Ureter (tissue), 1 donor: ENCODE measurements around the gene CST9. TPM values are rescaled to one million over a fixed set of nuclear protein-coding genes. Genes with fewer than 3 reads are reported as not detected.
"Not testable (repeated sequence)": the region's sequence is repeated elsewhere in the genome, so short reads cannot be mapped to it uniquely, and the experiment has no call there.

Experiments
- DNase-seq: peaks from one replicate; pipeline ENCODE4 v3.0.0-alpha.2; 2020; ENCODE audit warnings: low spot score
- total RNA-seq: library from RNA; stranded (reverse); gene quantifications from one replicate; pipeline ENCODE4 v1.2.4, GENCODE V29; 2023
- donor health status: DM: yes; HTN: yes; CAD: no.

The CST9 gene
- total RNA-seq, 1 donor from 2014 or later: not detected

DNA sequence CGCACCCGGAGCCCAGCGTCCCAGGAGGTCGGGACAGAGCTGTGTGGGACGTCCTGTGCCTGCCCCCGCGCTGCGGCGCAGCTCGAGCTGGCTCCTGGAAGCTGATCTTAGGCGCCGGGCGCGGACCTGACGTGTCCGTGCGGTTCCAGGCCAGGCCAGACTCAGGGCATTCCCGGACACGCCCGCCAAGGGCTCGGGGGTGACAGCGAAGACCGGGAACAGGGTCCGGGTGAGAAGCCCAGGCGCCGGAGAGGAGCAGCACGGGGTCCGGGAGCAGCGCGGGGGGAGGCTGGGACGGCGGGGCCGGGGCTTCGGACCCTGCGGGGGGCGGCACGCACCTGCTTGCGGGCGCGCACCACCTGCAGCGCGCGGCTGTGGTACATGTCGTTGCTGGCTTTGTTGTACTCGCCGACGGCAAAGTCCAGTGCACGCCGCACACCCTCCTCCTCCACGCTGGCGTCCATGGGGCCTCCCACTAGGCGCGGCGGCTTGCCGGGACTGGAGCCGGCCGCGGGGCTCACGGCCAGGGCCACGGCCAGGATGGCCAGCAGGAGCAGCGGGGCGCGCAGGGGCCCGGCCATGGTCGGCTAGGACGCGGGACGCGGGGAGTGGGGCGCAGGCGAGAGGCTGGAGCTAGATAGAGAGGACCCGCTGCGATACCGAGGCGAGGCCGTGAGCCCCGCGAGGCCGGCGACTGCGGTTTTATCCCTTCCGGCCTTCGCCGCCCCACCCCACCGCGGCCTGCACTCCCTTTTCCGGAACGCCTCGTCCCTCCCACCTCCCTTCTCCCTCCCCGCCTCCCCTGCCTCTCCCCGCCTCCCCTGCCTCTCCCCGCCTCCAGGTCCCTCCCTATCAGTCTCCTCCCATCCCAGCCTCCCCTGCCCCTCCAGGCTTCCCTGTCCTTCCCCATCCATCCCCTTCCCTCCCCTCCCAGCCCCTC is 31.8 kb upstream of the CST9 start, which contains the start of gene CST3:
Gene CST3 (minus strand): TSS at position 674 of the 940 bp plus-strand sequence. CDS start 93 bp downstream, at position 581.
- peak; percentile 93 for DNase-seq

DNA sequence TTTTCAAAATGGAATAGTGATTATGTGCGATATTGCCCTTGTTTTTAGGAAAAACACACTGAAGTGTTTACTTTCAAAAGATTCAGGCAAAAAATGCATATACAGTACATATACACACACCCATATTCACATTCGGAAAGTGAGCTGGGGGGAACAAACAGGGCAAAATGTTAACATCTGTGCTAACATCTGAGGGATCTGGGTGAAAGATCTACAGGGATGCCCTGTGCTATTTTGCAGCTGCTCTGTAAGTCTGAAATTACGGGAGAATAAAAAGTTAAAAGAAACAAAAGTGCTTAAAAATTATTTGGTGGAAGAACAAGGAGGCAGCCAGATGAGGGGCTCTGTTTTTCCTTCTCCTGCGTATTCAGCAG is 31.2 kb upstream of the CST9 start:
- no peak for DNase-seq

GRCh38 chr20:23636182-23636907 is 30.6 kb upstream of the CST9 start:
- no peak for DNase-seq

DNA sequence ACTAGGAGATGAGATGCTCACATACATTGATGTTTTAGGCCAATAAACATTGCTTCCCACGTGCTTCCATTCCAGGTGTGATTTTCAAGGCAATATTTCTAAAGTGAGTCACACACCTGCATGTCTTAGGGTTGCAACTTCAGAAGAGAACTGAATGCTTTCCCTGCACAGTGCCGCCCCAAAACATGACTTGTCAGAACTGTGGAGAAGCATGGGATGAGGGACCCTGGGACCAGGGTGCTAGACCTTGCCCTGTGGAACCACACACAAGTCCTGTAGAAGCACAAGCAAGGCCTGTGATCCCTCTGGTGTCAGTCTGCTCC is 30.0 kb upstream of the CST9 start:
- DNase-seq: not testable (repeated sequence)

DNA sequence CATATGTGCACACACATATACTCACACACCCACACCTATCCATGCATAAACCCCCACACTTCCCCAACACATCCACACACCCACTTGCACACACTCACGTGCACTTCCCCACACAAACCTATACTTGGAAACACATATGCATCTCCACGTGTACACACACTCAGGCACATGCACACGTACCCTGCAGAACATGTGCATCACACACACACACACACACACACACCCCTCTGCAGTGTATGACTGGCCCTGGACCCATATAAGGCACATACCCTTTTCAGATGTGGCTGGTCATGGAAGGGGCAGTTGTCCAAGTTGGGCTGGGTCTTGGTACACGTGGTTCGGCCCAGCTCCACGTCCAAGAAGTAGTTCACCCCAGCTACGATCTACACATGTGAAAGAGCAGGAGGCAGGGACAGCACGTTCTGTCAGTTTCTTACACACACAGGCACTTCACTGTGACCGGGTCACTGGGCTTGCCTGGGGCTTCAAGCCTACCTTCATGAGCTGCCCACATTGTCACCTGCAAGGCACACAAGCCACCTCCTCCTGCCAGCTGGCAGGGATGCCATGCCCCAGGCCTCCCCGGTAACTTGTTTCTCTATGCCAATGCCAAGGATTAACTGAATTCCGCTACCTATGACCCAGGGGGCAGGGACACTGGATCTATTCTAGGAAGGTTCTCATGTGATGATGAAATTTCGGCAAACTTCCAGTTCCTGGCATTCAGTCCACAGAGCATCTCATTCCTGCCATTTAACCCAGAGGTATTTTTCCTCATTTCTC is 29.5 kb upstream of the CST9 start:
- DNase-seq: no peak

DNA sequence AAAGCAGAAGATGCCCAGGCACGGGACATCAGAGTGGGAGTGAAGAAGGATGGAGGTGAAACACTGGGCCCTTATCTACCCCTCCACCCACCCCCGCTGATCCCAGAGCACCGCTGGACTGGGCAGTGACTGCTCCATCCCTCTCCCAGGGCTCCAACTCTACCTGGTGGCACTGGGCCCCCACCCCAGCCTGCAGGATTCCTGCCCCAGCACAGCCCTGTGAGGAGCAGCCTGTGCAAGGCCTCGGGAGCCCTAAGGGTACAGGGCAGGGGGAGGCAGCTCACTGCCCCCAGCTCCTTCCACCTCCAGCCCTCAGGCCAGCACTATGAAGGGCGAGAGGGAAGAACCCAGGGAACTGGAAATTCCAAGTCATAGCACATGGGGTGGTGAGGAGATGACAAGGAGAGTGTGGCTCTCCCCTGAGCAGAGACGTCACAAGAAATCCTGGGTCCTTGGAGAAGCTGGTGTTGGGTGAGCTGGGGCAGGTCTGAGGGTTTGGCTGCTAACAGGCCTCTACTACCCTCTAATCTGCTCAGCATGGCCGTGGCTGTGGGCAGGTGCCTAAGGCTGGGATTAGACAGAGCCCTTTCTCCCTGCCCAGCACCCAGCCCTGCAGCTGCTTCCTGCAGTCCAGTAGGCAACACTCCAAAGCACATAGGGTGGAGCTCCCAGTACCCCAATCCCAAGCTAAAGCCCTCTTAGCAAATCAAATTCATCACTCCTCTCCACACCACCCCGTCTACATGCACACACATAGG is 28.5 kb upstream of the CST9 start:
- DNase-seq: no peak

DNA sequence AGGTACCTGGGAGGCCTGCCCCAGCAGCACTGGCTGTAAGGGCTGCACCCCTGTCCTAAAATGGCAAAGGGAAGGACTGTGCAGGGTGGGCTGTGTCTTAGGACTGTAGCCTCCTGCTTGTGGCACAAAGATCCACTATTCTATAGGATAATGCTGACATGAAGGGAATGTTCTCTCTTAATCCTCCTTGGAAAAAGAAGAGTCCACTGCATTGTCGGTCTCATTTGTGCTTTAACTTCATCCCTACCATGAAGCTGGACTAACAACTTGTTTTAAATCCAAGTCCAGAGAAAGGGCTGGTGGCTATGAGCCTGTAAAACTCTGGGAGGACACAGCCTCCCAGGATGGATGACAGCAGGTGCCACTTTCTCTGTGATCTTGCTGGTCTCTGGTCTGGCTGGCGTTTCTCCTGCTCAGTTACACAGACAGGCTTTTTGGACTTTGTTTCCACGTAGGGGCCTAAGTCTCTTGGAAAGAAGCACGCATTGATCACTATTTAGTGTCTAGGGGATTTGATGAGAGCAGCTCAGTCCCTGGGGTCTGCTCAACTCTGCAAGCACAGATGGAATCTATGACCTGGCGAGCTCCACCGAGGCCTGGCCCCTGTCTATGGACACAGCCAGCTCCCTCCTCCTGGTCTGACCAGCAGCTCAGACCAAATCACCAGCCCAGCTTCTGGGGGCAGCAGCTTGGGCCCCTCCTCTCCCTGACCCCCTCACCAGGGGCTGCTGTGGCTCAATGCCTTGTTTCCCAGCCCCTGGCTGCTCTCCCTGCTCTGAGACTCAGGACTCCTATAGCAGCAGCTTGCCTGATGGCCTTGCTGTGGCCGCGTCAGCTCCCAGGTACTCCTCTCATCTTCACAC is 27.2 kb upstream of the CST9 start:
- no peak for DNase-seq

- DNase-seq: no peak
Measured at GRCh38 chr20:23631981-23632710, 26.4 kb upstream of the CST9 start.

DNA sequence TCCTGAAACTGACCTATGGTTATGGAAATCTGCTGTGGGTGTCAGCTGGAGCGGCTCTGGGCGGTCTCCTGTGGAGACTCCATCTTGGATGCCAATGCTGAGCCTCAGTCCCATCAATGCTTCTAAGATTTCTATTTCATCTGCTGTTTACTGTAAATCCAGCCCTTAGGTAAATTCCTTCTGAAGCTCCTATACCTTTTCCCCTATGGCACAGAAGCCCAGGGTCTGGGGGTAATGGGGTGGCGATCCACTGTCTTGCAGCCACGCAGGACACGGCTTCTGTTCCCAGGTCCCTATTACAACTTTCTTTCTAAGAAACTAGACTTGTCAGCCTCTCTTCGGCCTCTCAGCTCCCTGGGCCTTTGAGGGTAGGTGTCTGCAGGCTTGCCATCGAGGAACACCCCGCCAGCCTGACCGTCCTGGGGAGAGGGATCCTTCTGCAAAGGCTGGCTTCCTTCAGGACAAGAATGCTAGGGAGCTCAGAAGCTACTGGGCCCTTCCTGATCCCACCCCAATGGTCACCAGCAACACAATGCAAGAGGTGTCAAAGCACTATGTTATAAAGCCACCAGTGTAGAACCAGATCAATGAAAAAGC is 25.6 kb upstream of the CST9 start:
- no peak for DNase-seq

DNA sequence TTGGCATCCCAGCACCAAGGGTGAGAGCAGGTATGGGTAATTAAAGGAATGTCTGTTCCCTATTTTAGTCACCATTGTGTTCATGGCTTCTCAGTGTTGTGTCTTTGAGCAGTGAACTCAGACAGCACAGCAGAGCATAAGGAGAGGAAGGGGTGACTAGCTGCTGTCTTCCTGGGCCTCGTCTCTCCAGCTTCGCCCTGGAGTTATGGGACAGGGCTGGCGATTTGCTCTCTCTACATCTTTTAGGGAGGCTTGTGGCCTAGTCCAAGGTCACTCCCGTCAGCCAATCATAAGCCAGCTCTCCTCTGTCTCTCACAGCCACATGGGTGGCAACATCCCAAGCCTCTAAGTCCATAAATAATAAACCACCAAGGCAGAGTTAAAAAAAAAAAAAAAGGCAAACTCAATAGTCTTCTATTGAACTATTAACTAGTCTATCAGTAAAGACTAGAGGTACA is 24.7 kb upstream of the CST9 start:
- DNase-seq: no peak

DNA sequence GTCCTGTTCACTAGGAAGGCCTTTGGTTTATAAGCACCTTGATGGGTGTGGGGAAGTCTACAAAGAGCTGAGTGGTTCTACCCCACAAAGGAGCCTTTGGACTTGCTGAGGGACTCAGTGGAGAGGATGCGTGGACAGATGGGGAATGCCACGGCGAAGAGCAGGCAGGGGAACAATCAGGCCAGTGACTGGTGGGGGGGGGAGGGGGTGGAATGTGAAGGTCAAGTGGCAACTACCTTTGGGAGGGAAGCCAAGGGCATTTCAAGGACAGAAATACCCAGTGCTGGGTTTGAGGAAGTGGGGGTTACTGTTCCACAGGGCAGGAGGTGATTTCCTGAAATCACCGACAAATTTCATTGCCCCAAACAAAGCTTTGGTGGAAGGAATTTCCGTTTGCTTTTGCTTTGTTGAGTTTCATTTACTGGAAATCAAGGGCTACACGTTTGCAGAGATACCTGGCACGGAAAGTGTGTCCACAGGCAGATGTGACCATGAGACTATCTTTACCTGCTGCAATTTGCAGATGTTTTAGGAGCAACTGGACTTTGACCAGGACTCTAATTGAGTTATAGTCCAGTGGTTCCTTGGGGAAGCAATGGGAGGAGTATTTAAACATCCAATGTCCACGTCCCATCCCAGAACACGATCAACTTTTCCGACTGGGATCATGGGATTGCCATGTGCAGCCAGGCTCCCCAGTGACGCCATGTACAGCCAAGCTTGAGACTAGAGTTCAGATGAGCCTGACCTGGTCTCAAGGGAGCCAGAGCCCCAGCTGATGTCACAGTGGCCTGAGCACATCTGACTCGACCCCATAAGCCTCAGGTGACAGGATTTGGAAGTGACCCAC is 24.1 kb upstream of the CST9 start:
- no peak for DNase-seq

GRCh38 chr20:23629017-23629541 is 23.4 kb upstream of the CST9 start:
- DNase-seq: no peak

- no peak for DNase-seq
Measured at GRCh38 chr20:23628402-23629016, 22.8 kb upstream of the CST9 start.

DNA sequence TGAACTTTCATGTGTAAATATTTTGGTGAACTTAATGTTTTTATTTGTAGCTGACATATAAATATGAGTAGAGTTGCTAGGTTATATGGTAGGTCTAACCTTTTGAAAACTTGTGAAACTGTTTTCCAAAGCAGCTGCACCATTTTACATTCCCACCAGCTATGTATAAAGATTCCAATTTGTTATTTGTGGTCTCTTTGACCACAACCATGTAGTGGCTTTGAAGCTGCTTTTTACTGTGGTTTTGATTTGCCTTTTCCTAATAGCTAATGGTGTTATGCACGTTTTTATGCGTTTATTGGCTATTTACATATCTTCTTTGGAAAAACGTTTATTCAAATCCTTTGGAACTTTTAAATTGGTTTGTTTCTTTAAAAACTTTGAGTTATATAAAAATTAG is 21.8 kb upstream of the CST9 start:
- no peak for DNase-seq

DNA sequence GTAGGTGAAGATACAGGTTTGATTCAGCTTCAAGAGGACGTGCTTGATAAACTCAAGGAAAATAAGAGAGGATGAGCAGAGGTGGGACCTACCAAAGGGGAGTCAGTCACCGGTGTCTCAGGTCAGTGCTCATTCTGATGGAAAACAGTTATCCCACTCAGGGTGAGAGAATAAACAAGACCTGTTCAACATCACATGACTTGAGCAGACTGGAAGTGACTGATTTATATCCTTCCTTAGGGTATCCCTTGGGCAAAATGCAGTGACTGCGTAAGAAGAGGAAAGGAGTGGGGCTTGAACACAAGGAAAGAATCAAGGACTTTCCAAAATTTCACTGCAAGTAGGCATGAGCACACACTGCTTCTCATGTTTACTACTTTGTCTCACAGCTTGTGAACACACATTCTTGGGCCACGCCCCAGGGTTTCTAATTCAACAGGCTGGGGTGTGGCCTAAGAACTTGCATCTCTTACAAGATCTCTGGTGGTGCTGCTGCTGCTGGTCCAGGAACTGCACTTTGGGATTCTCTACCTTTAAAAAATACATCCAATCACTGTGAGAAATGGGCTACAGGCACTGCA is 20.4 kb upstream of the CST9 start:
- no peak for DNase-seq

- DNase-seq: no peak
Measured at GRCh38 chr20:23625236-23625964, 19.7 kb upstream of the CST9 start.

- DNase-seq: no peak
Measured at GRCh38 chr20:23624324-23624691, 18.6 kb upstream of the CST9 start.
